Stimulated activated CD4-positive, alpha-beta T cell treated with anti-CD3 and anti-CD28 coated beads, Interleukin-15, amount 100 ng/mL, for 1 hour (primary cell): ENCODE measurements around the gene COPS8.

Experiments used
- DNase-seq, 2 donors: peaks; one replicate each; pipeline ENCODE4 v3.0.0-alpha.2; 2020; ENCODE audit warnings: low read depth in 1 of 2, low spot score in 1 of 2

The COPS8 gene

DNA sequence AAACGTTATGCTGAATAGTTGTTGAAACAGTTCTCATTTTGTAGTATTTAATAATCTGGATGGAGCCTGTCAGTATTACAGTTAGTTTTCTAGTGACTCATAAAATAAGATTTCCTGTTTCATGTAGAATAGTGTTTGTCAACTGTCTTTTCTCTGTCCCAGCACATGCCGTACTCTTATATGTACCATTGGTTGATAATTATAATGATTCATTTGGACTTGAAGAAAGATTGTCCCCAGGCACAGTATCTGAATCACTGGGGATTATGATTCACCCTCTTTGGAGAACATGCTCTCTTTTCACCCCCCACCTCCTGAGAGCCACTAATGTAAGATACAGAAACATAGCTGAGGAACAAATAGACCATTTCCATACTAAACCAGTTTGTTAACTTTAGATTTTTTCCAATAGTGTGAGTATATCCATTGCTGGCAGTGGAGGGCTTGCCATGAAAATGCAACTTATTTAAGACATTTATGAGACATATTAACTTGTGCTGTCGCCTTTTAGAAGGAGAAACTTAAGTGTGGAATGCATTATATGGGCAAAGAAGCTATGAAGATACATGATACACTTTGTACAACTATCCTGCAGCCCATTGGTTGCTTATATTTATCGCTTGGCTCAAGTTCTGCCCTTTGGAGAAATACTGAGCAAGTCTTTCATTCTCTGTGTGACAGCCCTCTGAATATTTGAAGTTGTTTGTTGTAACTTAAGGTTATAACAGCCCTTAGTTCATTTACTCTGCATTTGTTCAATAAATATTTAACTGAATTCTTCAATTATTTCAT, 12.4 kb downstream of the COPS8 start:
- no peak for DNase-seq

DNA sequence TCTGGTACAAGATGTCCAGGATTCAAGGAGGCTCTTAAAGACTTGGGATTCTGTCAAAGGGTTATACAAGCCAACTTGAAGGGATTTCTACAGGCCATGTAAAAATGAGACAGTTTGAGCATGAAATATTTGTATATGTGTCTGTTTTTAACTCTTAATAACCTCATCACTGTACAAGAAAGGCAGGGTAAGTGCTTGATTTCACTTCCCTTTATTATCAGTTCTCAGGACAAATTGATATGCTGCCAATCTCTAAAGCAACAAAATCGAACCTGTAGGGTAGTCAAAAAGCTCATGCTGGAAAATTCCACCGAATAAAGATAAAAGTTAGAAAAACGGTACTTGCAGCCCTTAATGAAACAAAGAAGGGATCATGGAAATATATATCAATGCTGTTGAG, 14.1 kb downstream of the COPS8 start:
- no peak for DNase-seq

DNA sequence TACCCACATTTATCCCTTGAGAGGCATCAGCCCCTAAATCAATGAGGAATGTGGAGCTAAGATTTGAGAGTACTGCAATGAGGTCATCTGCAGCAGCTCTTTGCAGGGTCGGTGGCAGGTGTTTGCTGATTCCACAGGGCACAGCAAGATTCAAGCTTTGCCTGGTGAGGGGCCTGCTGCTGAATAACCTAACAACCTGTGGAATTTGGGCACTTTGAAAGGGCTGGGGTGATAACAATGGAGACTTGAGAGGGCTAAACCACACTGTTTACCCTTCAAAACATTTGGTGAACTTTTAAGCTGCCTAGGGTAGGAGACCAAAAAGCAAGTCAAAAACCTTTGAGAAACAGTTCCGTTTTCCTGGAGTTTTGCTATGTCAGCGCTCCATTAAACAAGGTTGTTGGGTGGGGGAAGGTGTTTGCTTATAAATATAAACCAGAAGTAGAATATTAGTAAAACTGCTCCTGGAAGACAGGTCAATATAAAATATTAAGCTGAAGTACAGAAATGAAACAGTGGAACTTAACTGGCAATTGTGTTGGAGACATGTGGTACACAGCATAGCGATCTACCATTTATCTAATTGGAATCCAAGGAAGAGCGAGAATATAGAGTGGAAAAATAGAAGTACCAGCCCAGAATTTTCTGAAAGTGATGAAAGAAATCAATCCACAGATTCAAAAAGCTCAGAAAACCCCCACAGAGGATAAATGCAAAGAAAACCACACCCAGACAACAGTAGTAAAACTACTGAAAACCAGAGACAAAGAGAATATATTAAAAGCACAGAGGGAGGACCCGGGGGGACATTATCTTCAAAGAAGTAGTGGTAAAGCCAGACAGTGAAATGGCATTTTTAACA, 15.7 kb downstream of the COPS8 start:
- DNase-seq = no peak

DNA sequence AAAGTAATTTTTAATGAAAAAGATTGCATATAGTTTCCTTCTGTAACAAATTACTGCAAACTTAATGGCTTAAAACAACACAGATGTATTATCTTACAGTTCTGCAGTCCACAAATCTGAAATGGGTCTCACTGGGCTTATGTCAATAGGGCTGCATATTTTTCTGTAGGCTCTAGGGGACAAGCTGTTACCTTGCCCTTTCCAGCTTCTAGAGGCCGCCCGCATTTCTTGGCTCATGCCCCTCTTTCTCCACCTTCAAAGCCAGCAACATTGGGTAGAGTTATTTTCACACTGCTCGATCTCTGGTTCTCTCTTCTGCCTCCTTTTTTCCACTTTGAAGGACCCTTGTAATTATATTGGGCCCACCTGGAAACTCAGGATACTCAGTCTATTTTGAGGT, 16.7 kb downstream of the COPS8 start:
- DNase-seq = no peak

DNA sequence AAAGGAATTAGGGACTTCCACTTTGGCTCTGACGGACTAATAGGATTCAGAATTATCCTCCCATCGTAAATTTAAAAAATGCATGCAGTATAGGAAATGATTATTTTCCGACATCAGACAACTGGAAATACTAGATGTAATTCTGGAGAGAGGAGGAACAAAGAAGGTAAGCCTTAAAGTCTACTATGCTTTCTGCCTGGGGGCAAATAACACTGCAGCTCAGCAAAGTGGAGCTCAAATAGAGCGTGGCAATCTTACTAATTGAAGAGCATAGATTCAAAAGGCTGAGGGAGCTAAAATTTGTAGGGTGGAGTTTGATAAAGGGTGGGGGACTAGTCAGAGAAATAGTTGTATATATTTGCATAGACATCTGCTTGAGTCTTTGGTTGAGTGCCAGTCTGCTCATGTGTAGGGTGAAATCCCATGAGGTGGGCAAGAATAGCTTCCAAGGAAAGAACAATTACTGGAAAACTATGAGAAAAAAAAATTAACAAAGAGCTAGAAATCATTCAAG, 23.8 kb downstream of the COPS8 start:
- no peak for DNase-seq

DNA sequence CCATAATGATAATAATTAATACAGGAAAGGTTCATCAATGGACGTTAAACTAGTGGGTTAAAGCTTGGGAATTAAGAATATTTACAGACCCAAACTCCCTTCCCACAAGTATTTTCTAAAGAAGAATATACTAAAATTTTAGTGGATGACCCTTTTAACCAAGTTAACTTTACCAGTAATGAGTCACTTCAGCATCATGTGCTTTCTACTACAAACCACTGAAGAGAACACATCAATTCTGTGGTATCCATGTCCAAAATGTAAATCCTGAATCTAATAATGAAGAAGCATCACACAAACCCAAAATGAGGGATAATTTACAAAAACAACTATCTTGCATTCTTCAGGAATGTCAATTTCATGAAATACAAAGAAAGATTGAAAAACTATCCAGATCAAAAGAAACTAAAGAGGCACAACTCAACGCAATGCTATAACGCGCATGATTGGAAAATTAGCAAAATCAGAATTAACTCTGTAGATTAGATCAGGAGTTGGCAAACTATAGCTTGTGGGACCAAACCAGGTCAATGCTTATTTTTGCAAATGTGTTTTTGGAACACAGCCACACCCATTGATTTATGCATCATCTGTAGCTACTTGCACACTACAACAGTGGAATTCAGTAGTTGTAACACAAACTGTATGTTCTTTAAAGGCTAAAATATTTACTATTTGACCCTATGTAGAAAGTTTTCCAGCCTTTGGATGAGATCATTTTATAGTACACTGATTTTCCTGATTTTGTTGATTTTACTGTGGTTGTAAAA, 27.5 kb downstream of the COPS8 start:
- no peak for DNase-seq

DNA sequence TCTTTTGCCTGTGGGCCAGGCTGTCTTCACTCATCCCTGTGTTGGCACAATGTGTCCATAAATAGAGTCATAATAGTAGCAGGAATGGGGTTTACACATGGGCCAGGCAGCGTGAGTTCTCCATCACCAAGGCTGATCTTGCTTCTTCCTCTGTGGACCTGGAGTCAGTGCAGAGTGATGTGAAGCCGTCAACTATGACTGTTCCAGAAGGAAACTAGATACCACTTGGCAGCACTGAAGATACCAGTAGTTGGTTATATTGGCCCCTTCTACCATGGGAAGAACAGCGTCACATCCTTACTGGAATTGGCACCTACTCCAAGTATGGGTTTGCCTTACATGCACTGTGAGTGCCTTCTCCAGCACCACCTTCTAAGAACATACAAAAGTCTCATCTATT, 30.2 kb downstream of the COPS8 start:
- DNase-seq = no peak

DNA sequence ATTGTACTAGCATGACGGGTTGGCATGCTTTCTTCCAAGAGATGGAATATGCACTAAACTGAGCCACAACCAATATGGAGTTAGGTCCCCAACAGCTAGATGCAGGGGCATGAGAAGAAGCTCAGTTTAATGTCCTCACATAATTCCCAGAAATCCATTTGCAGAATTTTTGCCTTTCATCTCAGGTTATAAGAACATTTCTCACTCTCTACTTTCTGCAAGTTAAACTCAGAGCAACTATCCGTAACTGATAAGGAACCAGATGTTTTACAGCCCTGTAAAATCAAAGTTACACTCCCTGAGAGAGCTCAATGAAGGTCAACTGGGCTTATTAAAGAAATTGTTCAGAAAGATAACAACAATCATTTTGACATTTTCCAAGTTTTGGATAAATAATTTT, 30.7 kb downstream of the COPS8 start:
- no peak for DNase-seq

DNA sequence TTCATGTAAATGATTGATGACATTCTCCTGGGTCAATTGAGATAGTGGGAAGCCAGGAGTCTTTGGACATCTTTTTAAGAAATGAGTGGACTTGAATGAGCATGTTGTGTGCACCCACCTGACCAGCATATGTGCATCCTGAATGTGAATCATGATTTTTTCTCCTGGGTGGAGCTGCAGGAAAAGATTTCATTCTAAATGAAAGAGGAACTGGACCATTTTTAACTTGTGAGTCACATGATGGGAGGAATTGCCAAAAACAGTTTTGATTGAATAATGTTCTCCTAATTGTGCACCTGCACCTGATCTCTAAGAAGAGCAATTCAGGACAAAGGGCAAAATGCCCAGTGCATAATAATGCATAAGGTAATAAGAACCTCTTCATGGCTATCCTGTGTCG, 32.3 kb downstream of the COPS8 start:
- DNase-seq = no peak

DNA sequence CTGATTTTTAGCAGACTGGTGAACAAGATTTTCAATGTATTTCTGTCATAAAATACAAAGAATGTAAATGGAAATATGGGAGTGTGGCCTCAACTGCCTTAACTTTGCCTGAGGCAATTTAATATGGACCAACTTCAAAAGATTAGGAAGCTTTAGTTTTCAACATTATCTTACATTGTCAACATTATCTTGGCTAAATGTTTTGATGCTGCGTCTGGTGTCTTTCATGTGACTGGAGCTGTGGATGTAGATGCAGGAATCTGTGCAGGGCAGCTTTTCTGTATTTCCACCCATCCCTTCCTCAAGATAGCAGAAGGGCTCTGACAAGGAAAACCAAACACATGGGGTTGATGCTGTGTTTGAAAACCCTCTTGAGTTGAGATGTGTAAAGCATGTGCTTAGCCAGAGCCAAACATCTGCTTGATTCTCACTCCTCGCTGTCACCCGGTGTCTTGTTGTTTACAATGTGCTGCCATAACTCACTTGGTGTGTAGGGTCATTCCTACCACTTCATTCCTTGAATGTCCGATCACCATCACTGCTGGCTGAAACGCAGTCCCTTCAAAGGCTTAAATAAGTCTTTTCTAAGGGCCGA, 33.0 kb downstream of the COPS8 start:
- DNase-seq = no peak

DNA sequence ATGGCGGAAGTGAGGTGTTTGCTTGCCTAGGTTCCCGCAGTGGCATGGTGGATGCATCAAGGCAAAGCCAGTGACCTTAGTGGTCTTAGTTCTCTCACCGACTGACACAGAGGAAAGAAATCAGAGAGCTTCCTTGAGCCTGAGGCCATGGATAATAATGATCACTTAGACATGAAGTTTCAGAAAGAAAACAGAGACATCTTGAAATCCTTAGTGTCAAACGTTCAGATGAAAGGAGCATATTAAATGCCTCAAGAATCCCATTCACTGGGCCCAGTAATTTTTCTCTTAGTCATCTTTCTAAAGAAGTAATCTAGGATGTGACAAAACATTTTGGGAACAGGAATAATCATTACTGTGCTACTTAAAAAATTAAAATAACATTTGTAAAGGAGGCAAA, 35.2 kb downstream of the COPS8 start:
- DNase-seq = no peak

DNA sequence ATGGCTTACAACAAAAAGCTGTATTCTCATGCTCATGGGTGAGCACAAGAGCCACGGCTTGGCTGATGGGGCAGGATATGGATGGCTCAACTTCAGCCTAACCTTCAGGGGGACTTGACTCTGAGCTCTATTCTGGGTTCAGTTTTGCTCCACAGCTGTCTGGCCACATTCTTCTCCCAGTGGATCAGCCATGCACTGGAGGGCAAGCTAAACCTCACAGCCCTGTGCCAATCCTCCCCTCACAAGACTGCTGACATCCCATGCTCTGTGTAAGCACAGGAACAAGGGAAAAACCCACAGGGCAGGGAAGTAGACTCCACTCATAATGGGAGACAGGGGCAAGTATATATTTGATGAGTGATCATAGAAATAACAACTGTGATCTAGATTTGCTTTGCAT, 35.6 kb downstream of the COPS8 start:
- no peak for DNase-seq

DNA sequence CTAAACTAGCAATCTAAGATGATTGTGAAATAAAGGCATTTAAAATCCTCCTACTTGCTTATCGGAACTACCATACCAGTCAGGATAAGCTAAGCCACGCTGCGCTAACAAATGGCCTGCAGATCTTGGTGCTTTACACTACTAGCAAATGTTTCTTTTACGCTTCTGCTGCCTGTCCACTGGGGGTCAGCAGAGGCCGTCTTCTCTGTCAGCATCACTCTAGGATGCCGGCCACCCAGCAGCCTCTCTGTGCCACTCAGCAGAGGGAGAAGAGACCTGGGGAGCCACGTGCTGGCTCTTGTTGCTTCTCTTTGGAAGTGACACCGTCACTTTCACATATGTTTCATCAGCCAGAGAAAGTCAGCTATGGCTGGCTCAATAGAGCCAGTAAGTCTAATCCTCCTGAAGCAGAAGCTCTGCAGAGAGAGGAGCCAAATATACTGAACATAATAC, 36.6 kb downstream of the COPS8 start:
- DNase-seq = peak in 1 of 2 donors; percentile 38

DNA sequence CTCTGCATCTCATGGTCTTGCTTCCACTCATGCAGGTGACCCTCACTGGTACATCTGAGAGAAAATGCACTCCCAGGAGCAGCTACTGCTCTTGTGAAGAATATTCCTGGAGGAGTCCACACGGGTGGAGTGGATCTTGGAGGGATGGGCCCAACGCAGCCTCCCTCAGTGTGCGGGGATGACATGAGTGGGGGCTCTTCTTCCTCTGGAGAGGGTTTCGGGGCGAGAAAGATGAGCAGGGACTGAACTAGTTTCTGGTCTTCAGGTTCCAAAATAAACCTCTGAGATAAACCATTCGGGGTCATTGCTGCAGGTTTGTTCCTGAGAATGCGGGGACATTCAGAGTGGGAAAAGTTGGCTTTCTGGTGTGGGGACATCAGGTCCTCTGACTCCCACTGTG, 39.1 kb downstream of the COPS8 start:
- DNase-seq = no peak

DNA sequence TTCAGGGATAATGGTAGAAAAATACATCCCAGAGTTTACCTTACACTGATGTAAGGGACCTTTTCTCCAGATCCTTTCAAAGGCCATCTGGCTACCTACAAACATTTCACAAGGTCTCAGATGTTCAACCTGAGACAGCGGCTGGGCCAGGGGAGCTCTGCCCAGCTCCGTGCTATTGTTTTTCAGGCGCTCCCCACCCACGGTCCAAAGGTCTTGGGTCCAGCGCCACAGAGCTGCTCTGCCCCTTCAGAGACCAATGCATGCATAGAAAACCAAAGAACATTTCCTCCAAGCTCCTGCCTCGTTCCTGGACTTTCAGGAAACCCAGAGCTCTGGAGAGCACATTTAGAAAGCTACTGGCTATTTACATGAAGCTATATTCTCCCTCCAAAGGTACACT, 40.3 kb downstream of the COPS8 start:
- no peak for DNase-seq

DNA sequence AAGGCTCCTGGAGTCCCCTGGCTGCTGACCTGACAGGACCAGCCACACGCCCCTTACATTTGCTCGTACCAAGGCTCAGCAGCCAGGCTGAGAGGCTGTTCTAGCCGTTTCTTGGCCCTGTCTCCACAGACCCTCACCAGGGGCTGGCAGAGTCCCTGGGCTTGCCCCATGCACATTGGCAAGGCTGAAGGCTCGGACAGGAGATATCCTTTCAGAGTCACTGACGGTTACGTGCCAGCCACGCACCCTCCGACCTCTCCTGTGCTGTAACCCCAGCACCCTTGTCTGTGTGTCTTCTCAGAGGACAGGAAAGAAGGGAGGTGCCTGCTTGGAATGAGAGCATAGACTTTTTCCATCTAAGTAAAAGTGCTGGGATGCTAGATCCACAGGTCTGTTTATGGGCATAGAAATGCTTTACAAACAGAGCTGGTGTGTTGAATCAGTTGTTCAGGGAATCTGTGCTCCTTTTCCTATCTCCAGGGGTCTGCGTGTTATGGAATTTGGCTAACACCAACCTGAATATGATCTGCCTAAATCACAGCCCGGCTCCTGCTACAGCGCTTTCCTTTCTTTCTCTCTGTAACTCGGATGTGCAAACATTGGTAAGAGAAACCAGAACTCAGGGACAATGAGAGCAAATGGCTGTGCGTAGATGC, 41.0 kb downstream of the COPS8 start:
- DNase-seq = no peak

DNA sequence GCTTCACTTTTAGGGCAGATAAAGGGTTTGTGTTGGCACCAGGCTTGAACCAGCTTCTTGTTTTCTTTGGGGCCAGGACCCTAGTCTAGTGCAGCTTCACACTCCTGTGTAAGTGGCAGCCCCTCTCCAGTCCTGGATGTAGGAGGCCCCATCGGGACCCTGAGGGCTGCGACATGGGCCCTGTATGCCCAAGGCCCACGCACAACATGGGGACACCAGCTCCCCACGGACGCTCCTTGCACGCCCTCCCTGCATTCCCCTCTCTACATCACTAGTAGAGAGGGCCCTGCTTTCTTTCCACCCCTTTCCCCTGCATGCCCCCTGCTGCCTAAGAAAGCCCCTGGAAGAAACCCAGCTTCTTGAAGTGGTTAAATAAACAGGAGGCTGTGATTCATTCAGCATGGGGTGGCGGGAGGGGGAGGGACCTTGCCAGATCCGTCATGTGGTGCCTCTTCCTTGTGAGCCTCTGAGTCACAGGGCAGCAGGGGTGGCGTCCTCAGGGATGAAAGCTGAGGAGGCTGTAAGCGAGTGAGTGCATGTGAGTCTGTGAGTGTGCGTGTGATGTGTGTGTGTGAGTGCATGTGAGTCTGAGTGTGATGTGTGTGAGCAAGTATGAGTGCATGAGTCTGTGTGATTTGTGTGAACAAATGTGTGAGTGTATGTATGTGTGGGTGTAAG, 42.5 kb downstream of the COPS8 start:
- DNase-seq = peak in 1 of 2 donors; percentile 14

DNA sequence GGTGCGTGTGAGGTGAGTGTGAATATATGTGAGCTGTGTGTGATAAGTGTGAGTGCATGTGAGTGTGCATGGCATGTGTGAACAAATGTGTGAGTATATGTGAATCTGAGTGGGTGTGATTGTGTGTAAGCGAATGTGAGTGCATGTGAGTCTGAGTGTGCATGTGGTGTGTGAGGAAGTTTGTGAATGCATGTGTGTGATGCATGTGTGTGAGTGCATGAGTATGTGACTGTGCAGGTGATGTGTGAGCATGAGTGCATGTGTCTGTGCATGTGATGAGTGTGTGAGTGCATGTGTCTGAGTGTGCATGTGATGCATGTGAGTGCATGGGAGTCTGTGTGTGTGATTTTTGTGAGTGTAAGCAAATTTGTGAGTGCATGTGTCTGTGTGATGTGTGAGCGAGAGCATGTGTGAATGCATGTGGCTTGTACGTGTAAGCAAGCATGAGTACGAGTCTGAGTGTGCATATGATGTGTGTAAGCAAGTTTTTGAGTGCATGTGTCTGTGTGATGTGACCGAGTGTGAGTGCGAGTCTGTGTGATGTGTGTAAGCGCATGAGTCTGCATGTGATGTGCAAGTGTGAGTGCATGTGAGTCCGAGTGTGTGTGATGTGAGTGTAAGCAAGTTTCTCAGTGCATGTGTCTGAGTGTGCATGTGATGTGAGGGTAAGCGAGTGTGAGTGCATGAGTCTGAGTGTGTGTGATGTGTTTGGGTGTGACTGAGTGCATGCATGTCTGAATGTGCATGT, 43.3 kb downstream of the COPS8 start:
- DNase-seq = no peak

DNA sequence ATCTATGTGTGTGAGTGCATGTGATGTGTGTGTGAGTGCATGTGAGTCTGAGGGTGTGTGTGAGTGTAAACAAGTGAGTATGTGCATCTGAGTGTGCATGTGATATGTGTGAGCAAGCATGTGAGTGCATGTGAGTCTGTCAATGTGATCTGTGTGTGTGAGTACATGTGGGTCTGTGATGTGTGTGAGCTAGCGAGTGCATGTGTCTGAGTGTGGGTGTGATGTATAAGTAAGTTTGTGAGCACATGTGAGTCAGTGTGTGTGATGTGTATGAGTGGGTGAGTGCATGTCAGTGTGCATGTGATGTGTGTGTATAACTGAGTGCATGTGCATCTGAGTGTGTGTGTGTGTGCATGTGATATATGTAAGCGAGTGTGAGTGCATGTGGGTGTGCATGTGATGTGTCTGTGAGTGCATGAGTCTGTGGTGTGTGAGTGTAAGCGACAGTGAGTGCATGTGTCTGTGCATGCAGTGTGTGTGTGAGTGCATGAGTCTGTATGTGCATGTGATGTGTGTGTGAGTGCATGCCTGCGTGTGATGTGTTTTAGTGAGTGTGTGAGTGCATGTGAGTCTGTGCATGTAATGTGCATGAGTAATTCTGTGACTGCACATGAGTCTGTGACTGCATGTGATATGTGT, 44.1 kb downstream of the COPS8 start:
- no peak for DNase-seq
